HG02885 (cell line): ENCODE data around the gene ITSN2.

Experiments
- ATAC-seq: cut with Tn5 transposase; IDR thresholded peaks from one replicate; pipeline ENCODE4 v1.9.1; 2021; ENCODE audit warnings: mild to moderate bottlenecking; ENCODE audit not compliant: unreplicated experiment, poor library complexity

Gene ITSN2

DNA sequence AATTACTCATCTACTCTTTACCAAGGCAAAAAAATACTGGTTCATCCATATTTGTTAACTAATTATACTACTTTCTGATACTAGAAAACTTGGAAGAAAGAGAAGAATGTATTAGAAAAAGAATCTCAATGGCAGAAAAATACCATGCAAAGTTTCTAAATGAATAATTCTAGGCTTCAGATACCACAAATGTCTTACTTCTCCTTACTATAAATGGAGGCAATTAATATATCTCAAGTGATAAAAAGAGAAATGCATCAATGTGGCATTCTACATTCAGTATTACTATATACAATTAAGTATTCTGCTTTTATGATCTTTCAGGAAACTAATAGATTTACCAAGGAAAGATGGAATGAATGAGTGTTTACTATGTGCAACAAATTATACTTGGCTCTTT, 85.5 kb downstream of the ITSN2 start:
- ATAC-seq = no peak

DNA sequence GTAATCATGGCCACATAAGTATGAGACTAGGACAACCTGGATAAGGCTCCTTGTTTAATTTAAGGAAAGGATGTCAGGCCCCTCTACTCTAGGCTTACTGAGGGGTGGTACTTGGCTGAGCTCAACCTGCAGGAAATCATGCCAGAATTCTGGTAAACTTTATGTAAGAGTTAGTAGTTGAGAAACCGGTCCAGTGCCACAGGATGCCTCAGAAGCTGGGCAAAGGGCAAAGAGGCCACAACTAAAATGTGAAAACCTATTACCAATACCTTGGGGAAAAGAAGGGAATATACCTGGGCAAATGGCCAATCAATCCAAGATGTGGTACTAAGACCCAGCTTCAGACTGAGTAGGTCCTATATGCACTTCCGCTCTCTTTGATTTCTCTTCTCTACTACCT, 86.7 kb downstream of the ITSN2 start:
- no peak for ATAC-seq

DNA sequence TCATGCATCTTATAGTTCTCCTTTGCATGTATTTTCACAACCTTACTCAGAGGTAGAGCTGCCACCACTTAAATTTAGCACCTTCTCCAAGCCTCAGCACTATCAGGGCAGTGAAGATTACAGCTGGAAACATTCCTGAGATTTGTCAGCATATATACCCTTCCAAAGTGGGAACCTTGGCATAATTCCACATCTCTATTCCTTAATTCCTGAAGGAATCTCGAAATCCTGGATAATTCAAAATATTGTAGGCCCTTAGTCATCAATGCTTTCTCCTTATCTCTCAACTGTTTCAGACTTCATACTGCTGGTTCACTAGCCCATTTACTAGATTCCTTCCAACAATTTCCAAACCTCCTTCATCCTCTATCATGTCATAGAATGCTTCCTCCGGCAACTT, 87.4 kb downstream of the ITSN2 start:
- no peak for ATAC-seq

DNA sequence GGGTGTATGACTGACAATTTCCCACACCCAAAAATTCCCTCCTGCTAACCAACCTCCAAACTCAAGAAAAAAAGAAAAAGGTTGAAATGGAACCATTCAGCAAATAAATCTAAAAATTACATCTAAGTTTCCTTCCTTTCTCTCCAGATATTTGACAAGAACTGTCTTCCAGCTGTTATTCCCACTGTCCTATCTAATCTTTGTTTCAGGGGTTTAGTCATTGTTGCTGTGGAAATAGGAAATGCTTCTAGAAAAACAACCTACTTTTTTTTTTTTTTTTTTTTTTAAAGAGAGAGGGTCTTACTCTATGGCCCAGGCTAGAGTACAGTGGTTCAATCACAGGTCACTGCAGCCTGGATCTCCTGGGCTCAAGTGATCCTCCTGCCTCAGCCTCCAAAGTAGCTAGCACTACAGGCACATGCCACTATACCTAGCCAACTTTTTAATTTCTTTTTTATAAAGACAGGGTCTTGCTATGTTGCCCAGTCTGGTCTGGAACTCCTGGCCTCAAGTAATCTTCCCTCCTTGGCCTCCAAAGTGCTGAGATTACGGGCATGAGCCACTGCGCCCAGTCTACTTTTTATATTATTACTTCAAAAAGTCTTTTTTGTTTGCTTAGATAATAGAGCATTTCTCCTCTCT, 88.1 kb downstream of the ITSN2 start:
- ATAC-seq = no peak

DNA sequence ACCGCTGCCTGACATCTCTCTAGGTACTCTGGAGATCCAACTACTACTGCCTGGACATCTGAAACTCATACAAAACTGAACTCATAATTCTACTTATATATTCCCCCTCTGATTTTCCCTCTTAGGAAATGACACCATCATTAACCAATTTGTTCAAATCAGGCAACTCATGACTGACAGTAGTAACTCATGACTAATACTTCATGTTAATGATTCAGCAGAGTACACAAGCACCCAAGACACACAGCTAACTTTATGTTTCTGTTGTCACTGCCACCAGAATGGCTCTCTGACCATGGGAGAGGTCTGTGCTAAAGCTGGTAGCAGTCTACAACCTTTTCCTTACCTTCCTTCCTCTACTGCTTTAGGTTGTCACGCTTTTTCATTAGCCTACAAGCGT, 91.1 kb downstream of the ITSN2 start:
- ATAC-seq = no peak

DNA sequence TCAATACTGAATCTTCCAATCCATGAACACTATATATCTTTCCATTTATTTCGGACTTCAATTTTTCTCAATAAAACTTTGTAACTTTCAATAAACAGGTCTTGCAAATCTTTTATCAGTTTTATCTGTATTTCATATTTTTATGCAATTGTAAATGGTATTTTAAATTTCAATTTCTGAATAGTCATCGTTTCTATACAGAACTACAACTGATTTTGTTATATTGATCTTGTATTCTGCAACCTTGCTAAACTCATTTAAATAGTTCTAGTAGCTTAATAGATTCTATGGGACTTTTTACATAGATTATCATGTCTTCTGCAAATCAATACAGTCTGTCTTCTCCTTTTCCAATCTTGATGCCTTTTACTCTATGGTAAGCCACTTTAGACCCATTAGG, 95.1 kb downstream of the ITSN2 start:
- ATAC-seq = no peak

DNA sequence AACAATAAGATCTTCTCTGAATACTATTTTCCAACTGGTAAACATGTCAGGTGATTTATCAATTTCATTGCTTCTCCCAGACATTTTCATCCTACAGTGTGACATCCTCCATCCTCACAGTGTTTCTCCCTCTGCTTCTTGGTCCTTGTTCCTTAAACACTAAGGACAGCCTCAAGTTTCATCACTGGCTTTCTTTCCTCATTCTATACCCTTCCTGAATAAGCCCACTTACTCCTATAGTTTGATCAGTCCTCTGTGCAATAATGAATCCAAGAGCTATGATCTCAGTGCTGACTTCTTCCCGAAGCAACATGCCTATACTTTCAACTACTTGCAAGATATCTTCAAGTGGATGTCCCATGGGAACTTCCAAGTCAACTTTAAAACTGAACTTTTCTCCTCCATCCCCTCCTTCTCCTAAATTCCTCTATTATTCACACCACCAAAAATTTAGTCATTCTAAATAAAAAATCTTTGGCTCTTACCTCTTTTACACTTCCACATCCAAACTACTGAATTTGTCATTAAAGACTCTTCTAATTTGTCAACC, 97.8 kb downstream of the ITSN2 start:
- no peak for ATAC-seq

DNA sequence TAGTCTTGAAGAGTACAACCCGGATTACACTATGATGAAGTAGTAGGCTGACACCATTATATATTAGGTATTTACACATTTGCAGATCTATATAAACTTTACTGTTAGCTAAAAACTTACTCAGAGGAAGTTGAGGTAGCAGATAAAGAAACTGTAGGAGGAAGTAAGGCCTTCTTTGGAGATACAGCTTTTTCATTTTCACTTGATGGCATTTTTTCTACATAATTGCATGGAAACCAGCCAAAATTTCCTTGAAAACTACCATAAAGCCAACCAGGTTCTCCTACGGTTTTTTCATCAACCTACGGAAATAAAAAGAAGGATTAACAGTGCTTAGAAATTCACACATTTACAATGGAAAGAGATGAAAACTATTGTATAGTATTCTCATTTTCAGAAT, 98.9 kb downstream of the ITSN2 start:
- ATAC-seq = no peak

DNA sequence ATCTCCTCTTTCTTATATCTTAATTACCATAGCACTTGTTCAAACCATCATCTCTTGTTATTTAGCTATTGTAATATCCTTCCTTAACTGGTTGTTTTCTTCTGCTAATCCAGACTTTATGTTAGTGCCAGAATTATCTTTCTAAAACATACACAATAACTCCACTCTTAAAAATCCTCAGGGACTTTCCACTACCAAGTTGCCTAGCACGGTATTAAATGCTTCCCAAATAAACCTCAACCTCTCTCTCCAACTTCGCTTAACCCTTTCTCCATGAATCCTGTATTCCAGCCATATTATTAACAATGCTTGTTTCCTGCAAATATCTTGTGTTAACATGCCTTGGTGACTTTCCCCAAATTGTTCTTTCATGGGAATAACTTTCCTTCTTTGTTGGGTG, 101.0 kb downstream of the ITSN2 start:
- no peak for ATAC-seq

DNA sequence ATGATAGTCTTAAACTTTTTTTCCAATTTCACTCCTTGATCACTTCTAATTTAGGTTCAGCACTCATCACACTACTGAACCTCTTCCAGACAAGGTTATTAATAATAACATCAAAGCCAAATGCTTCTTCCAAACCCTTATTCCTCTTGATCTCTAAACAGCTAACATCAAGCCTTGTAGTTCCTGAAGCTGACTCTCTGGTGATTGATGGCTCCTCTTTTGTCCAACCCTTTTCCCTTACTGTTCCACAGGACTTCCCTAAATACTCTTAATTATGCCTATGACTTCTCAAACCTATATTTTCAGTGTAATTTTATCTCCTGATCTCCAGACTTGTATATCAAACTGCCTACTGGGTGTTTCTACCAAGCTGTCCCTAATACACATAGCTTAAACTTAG, 101.6 kb downstream of the ITSN2 start:
- no peak for ATAC-seq

DNA sequence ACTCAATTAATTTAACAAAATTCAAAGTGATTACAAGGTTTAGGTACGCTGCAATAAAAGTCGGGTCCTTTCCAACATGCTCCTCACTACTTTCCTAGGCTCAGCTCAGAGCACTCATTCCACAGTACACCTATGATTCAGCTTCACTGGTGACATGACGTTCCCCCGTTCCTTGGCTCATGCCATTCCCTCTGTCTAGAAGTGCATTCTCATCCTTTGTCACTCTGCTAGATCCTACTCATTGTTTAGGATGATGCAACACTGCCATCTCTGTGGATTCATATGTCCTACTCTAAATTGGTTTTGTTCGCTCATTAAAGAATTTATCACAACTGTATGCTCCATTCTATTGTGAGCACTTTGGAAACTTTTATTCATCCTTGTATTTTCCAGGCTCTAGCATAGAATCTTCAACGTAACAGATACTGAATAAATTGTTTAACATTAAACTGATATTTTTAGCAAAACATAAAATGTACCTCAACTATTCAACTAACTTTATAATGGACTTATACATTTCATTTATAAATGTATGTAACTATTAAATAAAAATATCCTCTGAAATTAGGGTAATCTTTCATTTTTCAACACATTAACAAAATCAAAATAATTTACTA, 106.9 kb downstream of the ITSN2 start:
- ATAC-seq = no peak

DNA sequence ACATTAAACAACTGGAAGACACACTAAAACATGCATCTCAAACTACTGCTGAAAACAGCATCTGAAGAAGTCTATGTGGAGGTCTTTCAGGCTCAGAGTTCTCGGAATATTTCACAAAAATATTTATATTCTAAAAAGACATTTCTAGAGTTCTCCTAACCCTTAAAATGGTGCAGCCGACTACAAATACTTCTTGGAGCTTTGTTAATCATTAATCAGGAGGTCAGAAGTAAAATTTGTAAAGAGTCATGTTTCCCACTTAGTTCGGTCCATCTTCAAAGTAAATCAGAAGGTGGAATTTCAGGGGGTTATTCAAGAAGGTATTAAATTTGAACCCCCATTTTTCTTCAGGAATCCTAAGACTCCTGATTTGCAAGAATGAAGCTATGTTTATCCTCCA, 112.7 kb downstream of the ITSN2 start:
- no peak for ATAC-seq

DNA sequence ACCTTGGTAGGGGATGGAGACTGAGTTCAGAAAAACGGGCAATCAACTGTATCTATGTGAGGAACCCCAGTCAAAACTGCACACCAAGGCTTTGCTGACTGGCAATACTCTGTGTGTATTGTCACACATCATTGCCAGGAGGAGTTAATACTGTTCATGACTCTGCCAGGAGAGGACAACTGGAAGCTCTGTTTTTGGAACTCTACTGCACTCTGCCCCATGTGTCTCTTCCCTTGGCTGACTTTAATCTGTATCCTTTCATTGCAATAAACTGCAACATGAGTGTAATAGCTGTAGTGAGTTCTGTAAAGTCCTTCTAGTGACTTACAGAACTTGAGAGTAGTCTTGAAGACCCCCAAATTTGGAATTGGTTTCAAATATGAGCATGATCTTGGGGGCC, 113.2 kb downstream of the ITSN2 start:
- no peak for ATAC-seq

DNA sequence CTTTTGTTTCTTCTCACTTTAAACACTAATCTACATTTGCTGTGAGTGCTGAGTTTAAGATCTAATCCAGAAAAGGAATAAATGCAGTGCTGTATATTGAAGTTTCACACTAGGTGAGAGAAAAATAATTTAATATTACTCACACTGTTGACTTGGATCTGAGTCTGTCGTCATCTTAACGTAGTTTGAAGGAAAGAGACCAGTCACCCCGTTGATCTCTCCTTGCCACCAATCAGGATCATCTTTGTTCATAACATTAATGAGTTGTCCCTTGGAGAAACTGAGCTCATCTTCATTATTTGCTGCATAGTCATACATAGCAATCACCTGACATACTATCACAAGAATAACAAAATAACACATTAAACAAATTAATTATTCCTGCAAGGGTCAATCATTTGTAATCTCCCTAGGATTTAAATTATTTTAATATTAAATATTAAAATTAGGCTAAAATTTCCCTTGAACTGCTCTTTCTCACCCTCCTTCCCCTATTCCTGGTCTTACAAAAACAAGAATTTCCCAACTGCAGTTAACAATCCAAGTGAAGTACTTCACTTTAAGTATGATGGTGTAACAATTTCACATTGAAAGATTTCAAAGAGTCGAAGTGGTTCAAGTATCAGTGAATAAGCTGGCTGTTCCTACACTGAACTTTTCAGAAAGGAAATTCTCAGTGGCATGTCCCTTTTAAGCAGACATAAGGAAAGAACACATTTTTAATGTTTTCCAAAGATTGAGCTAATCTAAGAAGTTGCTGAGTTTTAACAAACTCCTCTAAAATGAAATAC, 114.2 kb downstream of the ITSN2 start:
- ATAC-seq = no peak

DNA sequence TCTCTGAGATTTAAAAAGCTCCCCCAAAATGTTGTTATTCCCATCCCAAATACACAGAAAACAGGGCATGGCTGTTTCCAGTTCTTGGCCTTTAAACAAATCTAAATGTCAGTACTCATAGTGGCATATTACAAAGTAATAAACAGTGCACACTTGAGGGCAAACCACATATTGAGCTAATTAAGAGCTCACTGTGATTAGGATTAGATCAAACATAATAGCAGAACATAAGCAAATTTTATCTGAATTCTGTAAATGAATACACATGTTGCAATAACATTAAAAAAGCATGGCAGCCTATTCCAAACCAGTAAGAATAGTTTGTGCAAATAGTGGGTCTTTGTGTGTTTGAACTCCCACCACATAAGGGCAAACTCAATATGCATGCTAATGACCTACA, 118.8 kb downstream of the ITSN2 start:
- no peak for ATAC-seq

DNA sequence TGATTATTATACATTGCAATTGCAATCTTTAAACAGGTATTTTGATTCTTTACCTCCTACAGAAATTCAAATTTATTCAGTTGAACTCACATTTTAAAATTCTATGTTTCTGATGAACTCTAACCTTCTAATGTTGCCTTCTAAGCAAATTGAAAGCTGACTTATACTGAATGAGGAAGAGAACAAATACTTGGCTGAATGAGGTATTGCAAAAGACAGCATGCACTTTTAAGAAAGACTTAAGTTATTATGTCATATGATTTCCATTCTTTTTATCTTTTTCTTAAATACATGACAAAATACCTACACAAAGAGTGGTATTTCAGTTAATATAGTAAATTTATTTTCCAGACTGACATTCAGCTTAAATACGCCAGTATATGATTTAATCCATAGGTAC, 120.8 kb downstream of the ITSN2 start:
- ATAC-seq = no peak

DNA sequence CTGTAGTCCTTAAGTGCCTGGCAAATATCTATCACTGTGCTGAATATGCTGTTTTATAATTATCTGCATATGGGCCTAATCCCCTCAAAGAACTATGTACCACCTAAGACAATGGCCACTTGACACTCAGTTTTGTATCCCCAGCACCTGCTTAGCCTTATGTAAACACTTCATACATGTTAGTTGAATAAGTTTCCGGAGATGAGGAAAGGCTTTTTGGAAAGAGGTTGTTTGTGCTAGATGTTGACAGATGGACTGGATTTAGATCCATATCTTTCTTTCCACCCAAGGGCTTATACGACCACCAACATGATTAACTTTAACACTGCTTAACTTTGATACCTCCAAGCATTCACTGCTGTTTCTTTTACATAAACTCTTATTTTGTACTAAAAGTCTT, 122.2 kb downstream of the ITSN2 start:
- no peak for ATAC-seq

DNA sequence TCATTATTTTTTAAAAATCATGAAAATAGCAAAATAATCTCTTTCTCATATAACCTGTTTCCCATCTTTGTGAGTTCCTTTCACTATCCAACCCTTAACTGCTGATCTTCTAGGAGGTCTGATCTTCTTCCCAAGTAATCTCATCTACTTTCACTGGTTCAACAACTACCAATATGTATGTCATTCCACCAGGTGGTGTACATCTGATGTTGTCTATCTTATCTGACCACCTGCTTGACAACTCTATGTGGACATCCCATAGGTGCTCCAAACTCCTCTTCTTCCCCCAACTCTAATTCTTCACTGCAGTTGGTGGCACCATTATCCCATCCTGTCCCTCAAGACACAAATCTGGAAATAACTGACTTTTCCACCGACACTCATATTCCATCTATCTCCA, 123.0 kb downstream of the ITSN2 start:
- no peak for ATAC-seq

DNA sequence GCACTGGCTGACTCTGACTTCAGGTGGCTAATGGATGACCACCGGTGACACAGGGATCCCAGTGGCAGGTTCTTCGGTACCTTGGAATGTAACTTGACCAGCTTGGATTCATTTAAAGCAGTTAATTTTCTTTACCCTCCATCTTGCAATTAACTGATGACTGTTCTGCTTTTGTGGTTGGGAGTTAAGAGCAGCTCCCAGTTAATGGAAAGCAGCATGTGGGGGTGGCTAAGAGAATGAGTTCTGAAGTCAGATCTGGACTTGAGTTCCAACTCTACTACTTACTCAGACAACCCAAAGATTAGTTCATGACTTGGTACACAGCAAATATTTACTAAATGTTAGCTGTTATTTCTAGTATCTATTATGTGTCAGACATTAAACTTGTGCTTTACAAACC, 127.0 kb downstream of the ITSN2 start:
- ATAC-seq = no peak

DNA sequence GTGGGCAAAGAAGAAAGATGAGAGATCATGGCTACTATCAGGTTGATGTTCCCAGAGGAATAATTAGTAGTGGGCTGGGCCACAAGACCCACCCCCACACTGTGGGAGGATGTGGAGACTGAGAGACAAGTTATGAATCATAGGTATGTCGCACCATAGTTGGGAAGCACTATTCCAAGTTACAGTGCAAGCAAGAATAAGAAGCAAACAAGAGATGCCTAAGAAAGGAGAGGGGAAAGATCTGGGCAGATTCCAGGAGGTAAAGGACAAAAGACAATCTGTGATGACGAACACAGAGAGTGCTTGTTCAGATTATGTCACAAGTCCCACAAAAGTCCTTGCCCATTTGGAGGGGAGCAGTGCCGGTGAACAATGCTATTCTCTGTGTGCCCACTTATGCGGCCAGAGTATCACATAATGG, 128.9 kb downstream of the ITSN2 start:
- no peak for ATAC-seq

DNA sequence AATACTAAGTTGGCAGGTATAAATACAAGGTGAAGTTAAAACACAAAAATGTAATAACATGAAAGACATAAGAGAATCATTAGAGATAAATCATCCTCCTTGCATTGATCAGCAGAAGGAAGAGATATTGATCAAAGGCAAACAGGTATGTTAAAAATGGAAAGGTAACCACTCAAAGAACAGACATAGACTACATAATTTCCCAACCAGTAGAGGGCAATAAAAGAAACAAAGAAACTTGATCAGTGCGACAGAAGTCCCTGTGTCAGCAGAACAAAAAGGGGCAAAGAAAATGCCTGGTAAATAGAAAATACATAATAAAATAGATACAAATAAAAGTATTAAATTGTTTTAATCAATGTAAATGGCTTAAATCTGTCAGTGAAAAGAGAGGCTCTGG, 131.9 kb downstream of the ITSN2 start:
- ATAC-seq = no peak
